Measurements from ENCODE around the gene CD48.
A peak's percentile ranks its signal among the peaks of the same experiment; 100 is the strongest.
"Not testable (repeated sequence)": the region's sequence is repeated elsewhere in the genome, so short reads cannot be mapped to it uniquely, and the experiment has no call there.

CD48 gene

DNA sequence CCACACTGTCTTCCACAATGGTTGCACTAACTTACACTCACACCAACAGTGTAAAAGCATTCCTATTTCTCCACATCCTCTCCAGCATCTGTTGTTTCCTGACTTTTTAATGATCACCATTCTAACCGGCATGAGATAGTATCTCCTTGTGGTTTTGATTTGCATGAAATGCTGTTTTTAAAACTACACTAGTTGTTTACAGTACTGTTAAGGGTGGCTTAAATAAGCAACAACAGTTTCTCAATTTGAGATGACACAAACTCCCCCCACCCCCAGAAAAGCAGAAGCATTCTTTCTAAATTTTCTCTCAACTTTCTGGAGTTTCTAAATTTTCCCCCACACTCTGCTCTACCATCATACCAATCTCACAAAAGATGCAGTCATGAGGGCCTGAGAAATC is 20.4 kb upstream of the CD48 start:
- H3K4me2 ChIP-seq (ENCODE audit: low read depth, low read length, poor library complexity, severe bottlenecking) = no peak overlapping the region
- H3K36me3 ChIP-seq (ENCODE audit: insufficient read depth, low read length) = no peaks in the 10 kb centered on the region
- H3F3A ChIP-seq (ENCODE audit: low read depth) = no peaks in the 10 kb centered on the region
- TF ChIP-seq CTCF (conservative IDR thresholded peaks at IDR 0.05; ENCODE audit: low read length) (no peak), EZH2phosphoT487 (IDR thresholded peaks at IDR 0.05; ENCODE audit: borderline replicate concordance) (no peak)
- no peaks in the 10 kb centered on the region for H3K9me2 ChIP-seq (replicated peaks; ENCODE audit: low read depth, low read length)
- no peak overlapping the region for H3K9ac ChIP-seq (ENCODE audit: low read depth, low read length, poor library complexity, severe bottlenecking)
- H3K4me1 ChIP-seq (ENCODE audit: insufficient read depth, low read length, poor library complexity, severe bottlenecking) = peaks cover 3% of the 10 kb centered on the region
- no peak overlapping the region for H3K4me3 ChIP-seq (ENCODE audit: low read length, poor library complexity, severe bottlenecking)
- H3K27me3 ChIP-seq (ENCODE audit: insufficient read depth, low read length, poor library complexity, severe bottlenecking) = no peaks in the 10 kb centered on the region
- H2AFZ ChIP-seq (ENCODE audit: low read length) = no peak overlapping the region
- H3K9me3 ChIP-seq (ENCODE audit: insufficient read depth, low read depth, low read length) = peaks cover 7% of the 10 kb centered on the region; the same call in 1 of the 2 replicates
- no peaks in the 10 kb centered on the region for H4K20me1 ChIP-seq (ENCODE audit: insufficient read depth, low read length, poor library complexity, severe bottlenecking)
- no peaks in the 10 kb centered on the region for H3K79me2 ChIP-seq (ENCODE audit: insufficient read depth, low read length)

- H3F3A ChIP-seq (ENCODE audit: low read depth); H3K27me3 ChIP-seq (ENCODE audit: insufficient read depth, low read length, poor library complexity, severe bottlenecking); H3K9ac ChIP-seq (ENCODE audit: low read depth, low read length, poor library complexity, severe bottlenecking); H4K20me1 ChIP-seq (ENCODE audit: insufficient read depth, low read length, poor library complexity, severe bottlenecking); H3K36me3 ChIP-seq (ENCODE audit: insufficient read depth, low read length); H3K9me3 ChIP-seq (ENCODE audit: insufficient read depth, low read depth, low read length); H3K4me2 ChIP-seq (ENCODE audit: low read depth, low read length, poor library complexity, severe bottlenecking); H3K9me2 ChIP-seq (replicated peaks; ENCODE audit: low read depth, low read length); H3K4me3 ChIP-seq (ENCODE audit: low read length, poor library complexity, severe bottlenecking); H2AFZ ChIP-seq (ENCODE audit: low read length); H3K4me1 ChIP-seq (ENCODE audit: insufficient read depth, low read length, poor library complexity, severe bottlenecking); H3K79me2 ChIP-seq (ENCODE audit: insufficient read depth, low read length): not testable (repeated sequence)
These were observed 19.9 kb upstream of the CD48 start for GRCh38 chr1:160731564-160731963.

- H3K36me3 ChIP-seq (ENCODE audit: insufficient read depth, low read length) = no peaks in the 10 kb centered on the region
- H3F3A ChIP-seq (ENCODE audit: low read depth) = no peaks in the 10 kb centered on the region
- peak overlapping the region; percentile 89 for H2AFZ ChIP-seq (ENCODE audit: low read length)
- peak overlapping the region; percentile 16 for H3K4me3 ChIP-seq (ENCODE audit: low read length, poor library complexity, severe bottlenecking)
- H3K9ac ChIP-seq (ENCODE audit: low read depth, low read length, poor library complexity, severe bottlenecking) = peak overlapping the region; percentile 30
- no peaks in the 10 kb centered on the region for H4K20me1 ChIP-seq (ENCODE audit: insufficient read depth, low read length, poor library complexity, severe bottlenecking)
- TF ChIP-seq CTCF (conservative IDR thresholded peaks at IDR 0.05; ENCODE audit: low read length) = no peak
- no peak for TF ChIP-seq EZH2phosphoT487 (IDR thresholded peaks at IDR 0.05; ENCODE audit: borderline replicate concordance)
- H3K9me3 ChIP-seq (ENCODE audit: insufficient read depth, low read depth, low read length) = no peaks in the 10 kb centered on the region
- no peaks in the 10 kb centered on the region for H3K79me2 ChIP-seq (ENCODE audit: insufficient read depth, low read length)
- H3K4me2 ChIP-seq (ENCODE audit: low read depth, low read length, poor library complexity, severe bottlenecking) = peak overlapping the region; percentile 45
- H3K9me2 ChIP-seq (replicated peaks; ENCODE audit: low read depth, low read length) = no peaks in the 10 kb centered on the region
- H3K27me3 ChIP-seq (ENCODE audit: insufficient read depth, low read length, poor library complexity, severe bottlenecking) = no peaks in the 10 kb centered on the region
- H3K4me1 ChIP-seq (ENCODE audit: insufficient read depth, low read length, poor library complexity, severe bottlenecking) = peaks cover 43% of the 10 kb centered on the region
These were observed 15.7 kb upstream of the CD48 start for GRCh38 chr1:160727316-160727640.

GRCh38 chr1:160726498-160727315 is 15.1 kb upstream of the CD48 start:
- H3K27me3 ChIP-seq (ENCODE audit: insufficient read depth, low read length, poor library complexity, severe bottlenecking) = no peaks in the 10 kb centered on the region
- H3K4me3 ChIP-seq (ENCODE audit: low read length, poor library complexity, severe bottlenecking) = peak overlapping the region; percentile 16
- no peaks in the 10 kb centered on the region for H3K9me3 ChIP-seq (ENCODE audit: insufficient read depth, low read depth, low read length)
- peak overlapping the region; percentile 45 for H3K4me2 ChIP-seq (ENCODE audit: low read depth, low read length, poor library complexity, severe bottlenecking)
- TF ChIP-seq EZH2phosphoT487 (IDR thresholded peaks at IDR 0.05; ENCODE audit: borderline replicate concordance) (no peak), CTCF (conservative IDR thresholded peaks at IDR 0.05; ENCODE audit: low read length) (peak; percentile 99)
- H4K20me1 ChIP-seq (ENCODE audit: insufficient read depth, low read length, poor library complexity, severe bottlenecking) = no peaks in the 10 kb centered on the region
- peak overlapping the region; percentile 89 for H2AFZ ChIP-seq (ENCODE audit: low read length)
- peak overlapping the region; percentile 30 for H3K9ac ChIP-seq (ENCODE audit: low read depth, low read length, poor library complexity, severe bottlenecking)
- H3K36me3 ChIP-seq (ENCODE audit: insufficient read depth, low read length) = no peaks in the 10 kb centered on the region
- peaks cover 46% of the 10 kb centered on the region for H3K4me1 ChIP-seq (ENCODE audit: insufficient read depth, low read length, poor library complexity, severe bottlenecking)
- no peaks in the 10 kb centered on the region for H3K79me2 ChIP-seq (ENCODE audit: insufficient read depth, low read length)
- no peaks in the 10 kb centered on the region for H3K9me2 ChIP-seq (replicated peaks; ENCODE audit: low read depth, low read length)
- H3F3A ChIP-seq (ENCODE audit: low read depth) = no peaks in the 10 kb centered on the region
